ENCODE results near the gene ISCU. TPM values are rescaled to one million over a fixed set of nuclear protein-coding genes. Genes with fewer than 3 reads are reported as not detected.

Gene ISCU
- total and polyA plus RNA-seq, 2 donors (not counting 3 experiments of a cell fraction or from before 2014, with no cell fraction given), result 74.8 to 78.6 TPM

- Histone ChIP-seq H3K9me1 (replicated peaks; ENCODE audit: control insufficient read depth, extremely low read depth, insufficient read depth, low read length) (no peaks in the 10 kb centered on the region), H3K9me3 (replicated peaks; ENCODE audit: control insufficient read depth, insufficient read depth, low read length) (no peaks in the 10 kb centered on the region), H3K27ac (ENCODE audit: insufficient read depth, low read depth, low read length) (no peak overlapping the region), H2AFZ (ENCODE audit: low read depth, low read length) (no peak overlapping the region), H3K4me1 (ENCODE audit: control insufficient read depth, extremely low read depth, insufficient read depth, low read length) (no peaks in the 10 kb centered on the region), H3K79me2 (ENCODE audit: control insufficient read depth, insufficient read depth, low read length) (no peaks in the 10 kb centered on the region), H4K20me1 (replicated peaks; ENCODE audit: control insufficient read depth, extremely low read depth, insufficient read depth, low read length) (no peaks in the 10 kb centered on the region), H3K27me3 (ENCODE audit: control insufficient read depth in 2 of 2, insufficient read depth in 2 of 2, low read length in 2 of 2) (no peaks in the 10 kb centered on the region), H3K9ac (replicated peaks; ENCODE audit: extremely low read depth, insufficient read depth, low read length) (no peak overlapping the region), H3K4me2 (ENCODE audit: insufficient read depth, low read length) (no peak overlapping the region), H3K36me3 (ENCODE audit: control insufficient read depth in 2 of 2, extremely low read depth in 1 of 2, insufficient read depth in 2 of 2, low read length in 2 of 2) (peaks cover 30 to 70% of the 10 kb centered on the region in 2 experiments), H3K4me3 (replicated peaks in 1 of 3; ENCODE audit: insufficient read depth in 1 of 3, low read depth in 1 of 3, low read length in 3 of 3) (no peak overlapping the region)
- no peak for DNase-seq (ENCODE audit: low read depth, low spot score)
- POLR2A ChIA-PET, result no interaction called here
- CTCF ChIA-PET, result no interaction called here
- intact Hi-C loops (cut with micrococcal nuclease) (no loop called here), dilution Hi-C loops (cut with MboI; ENCODE audit: extremely low pct_ligation_motif_present, low sequenced_read_pairs) (no loop called here)
- FAIRE-seq, result no peak
- BruUV-seq (replicated peaks), result no TSS peak
- TF ChIP-seq, protein P1, sequence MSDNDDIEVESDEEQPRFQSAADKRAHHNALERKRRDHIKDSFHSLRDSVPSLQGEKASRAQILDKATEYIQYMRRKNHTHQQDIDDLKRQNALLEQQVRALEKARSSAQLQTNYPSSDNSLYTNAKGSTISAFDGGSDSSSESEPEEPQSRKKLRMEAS (IDR thresholded peaks at IDR 0.05; ENCODE audit: insufficient read depth, insufficient read length), result no peak
- TF ChIP-seq JUN (IDR thresholded peaks at IDR 0.05; ENCODE audit: borderline replicate concordance, insufficient read depth, insufficient read length, low read depth) (no peak), EZH2 (IDR thresholded peaks at IDR 0.05; ENCODE audit: borderline replicate concordance, low read depth, low read length, severe bottlenecking) (no peak), POLR2AphosphoS5 (IDR thresholded peaks at IDR 0.05; ENCODE audit: insufficient read depth, low read depth, low read length) (no peak)
Observed at GRCh38 chr12:108526482-108527165, 35.8 kb upstream of the ISCU start.

- ChIA-PET CTCF (no interaction called here), POLR2A (interaction anchor here (0.5 kb wide), 1 partner anchor 344 kb away, joined by 5 read pairs; no protein-coding TSS in a partner anchor)
- TF ChIP-seq EZH2 (IDR thresholded peaks at IDR 0.05; ENCODE audit: borderline replicate concordance, low read depth, low read length, severe bottlenecking) (no peak), GATA2 (IDR thresholded peaks at IDR 0.05; ENCODE audit: insufficient read depth, insufficient read length, low read depth, low read length) (no peak), FOS (IDR thresholded peaks at IDR 0.05; ENCODE audit: borderline replicate concordance, insufficient read depth, low read length) (no peak), CTCF (IDR thresholded peaks at IDR 0.05; ENCODE audit: extremely low read depth in 1 of 2, insufficient read depth in 1 of 2, low read depth in 1 of 2, low read length in 2 of 2) (no peak), JUN (IDR thresholded peaks at IDR 0.05; ENCODE audit: borderline replicate concordance, insufficient read depth, insufficient read length, low read depth) (no peak)
- TF ChIP-seq, protein P1 (IDR thresholded peaks at IDR 0.05; ENCODE audit: insufficient read depth, insufficient read length), result no peak
- H2AFZ ChIP-seq (ENCODE audit: low read depth, low read length), result no peak overlapping the region
- DNase-seq (ENCODE audit: low read depth, low spot score) (no peak), FAIRE-seq (no peak)
- H3K27ac ChIP-seq (ENCODE audit: insufficient read depth, low read depth, low read length), result no peak overlapping the region
- H3K4me1 ChIP-seq (ENCODE audit: control insufficient read depth, extremely low read depth, insufficient read depth, low read length), result no peaks in the 10 kb centered on the region
- H3K27me3 ChIP-seq (ENCODE audit: control insufficient read depth in 2 of 2, insufficient read depth in 2 of 2, low read length in 2 of 2), result no peaks in the 10 kb centered on the region
- no peaks in the 10 kb centered on the region for H4K20me1 ChIP-seq (replicated peaks; ENCODE audit: control insufficient read depth, extremely low read depth, insufficient read depth, low read length)
- no peaks in the 10 kb centered on the region for H3K9me1 ChIP-seq (replicated peaks; ENCODE audit: control insufficient read depth, extremely low read depth, insufficient read depth, low read length)
- H3K9me3 ChIP-seq (replicated peaks; ENCODE audit: control insufficient read depth, insufficient read depth, low read length), result no peaks in the 10 kb centered on the region
- dilution Hi-C loops (cut with MboI; ENCODE audit: extremely low pct_ligation_motif_present, low sequenced_read_pairs), result no loop called here
- intact Hi-C loops (cut with micrococcal nuclease), result no loop called here
- no TSS peak for BruUV-seq (replicated peaks)
- peaks cover 31 to 70% of the 10 kb centered on the region in 2 experiments for H3K36me3 ChIP-seq (ENCODE audit: control insufficient read depth in 2 of 2, extremely low read depth in 1 of 2, insufficient read depth in 2 of 2, low read length in 2 of 2)
- no peak overlapping the region for H3K4me2 ChIP-seq (ENCODE audit: insufficient read depth, low read length)
- no peak overlapping the region for H3K9ac ChIP-seq (replicated peaks; ENCODE audit: extremely low read depth, insufficient read depth, low read length)
- no peaks in the 10 kb centered on the region for H3K79me2 ChIP-seq (ENCODE audit: control insufficient read depth, insufficient read depth, low read length)
- no peak overlapping the region for H3K4me3 ChIP-seq (replicated peaks in 1 of 3; ENCODE audit: insufficient read depth in 1 of 3, low read depth in 1 of 3, low read length in 3 of 3)
Observed at GRCh38 chr12:108527166-108527496, 35.3 kb upstream of the ISCU start.
